Superior temporal gyrus (tissue), 1 donor: Measurements from ENCODE around the gene HEXIM1.
A peak's percentile ranks its signal among the peaks of the same experiment; 100 is the strongest.

Experiments used
- DNase-seq: peaks from one replicate; pipeline ENCODE4 v3.0.0-alpha.2; 2016; ENCODE audit errors: extremely low spot score

HEXIM1 gene

DNA sequence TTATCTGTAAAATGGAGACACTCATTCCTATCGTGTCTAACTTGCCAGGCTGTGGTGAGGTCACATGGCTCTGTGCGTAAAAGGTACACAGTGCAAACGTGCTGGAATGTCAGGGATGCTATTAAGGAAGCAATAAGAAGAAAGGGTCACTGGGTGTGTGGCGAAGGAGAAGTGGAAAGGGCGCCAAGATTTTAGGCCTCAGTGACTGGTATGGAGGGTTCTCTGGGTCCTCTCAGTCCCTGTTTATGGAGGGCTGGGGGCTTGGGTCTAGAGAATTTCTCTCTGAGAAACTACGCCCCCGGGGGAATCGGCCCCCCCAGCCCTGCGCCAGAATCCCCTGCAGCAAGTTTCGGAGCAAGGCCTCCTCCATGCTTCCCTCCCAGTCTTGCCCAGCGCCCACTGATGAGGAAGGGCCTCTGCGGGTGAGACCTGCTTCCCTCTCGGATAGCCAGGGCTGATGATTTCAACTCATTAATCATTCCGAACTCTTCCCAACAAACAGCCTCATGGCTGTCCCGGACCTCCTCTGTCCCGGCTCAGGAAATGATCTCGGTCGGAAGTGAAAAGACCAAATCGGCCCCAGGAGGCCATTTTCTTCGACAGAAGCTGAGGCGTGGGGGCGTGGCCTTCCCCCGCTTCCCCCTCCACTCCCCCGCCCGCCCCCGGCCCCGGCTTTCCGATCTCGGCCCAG, 1.2 kb upstream of the HEXIM1 start:
- peak; percentile 65 for DNase-seq

DNA sequence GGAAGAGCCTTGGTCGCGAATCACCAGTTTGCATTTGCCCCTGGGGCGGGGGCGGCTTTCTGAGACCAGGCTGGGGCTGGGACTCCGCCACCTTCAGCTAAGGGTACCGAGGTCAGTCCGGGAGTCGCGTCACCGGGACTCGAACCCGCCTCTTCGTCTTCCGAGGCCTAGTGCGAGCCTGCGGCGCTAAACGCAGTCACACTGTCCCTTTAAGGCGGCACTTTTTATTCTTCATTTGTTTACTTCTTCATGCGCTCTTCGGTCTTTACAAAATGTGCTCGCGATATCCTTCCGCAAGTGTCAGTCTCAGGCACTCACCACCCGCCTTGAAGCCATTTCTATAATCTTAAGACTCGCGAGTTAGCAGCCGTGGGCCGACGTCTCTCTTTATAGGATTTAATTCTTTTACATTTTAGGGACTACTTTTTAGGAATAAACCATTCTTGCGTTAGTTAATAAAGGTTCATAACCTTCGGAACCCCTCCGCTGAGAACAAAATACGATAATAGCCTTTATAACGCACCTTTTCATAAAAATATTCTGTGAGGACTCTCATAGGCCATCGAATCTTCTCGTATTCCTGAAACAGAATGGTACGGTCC, 593 bp upstream of the HEXIM1 start:
- peak; percentile 98 for DNase-seq

DNA sequence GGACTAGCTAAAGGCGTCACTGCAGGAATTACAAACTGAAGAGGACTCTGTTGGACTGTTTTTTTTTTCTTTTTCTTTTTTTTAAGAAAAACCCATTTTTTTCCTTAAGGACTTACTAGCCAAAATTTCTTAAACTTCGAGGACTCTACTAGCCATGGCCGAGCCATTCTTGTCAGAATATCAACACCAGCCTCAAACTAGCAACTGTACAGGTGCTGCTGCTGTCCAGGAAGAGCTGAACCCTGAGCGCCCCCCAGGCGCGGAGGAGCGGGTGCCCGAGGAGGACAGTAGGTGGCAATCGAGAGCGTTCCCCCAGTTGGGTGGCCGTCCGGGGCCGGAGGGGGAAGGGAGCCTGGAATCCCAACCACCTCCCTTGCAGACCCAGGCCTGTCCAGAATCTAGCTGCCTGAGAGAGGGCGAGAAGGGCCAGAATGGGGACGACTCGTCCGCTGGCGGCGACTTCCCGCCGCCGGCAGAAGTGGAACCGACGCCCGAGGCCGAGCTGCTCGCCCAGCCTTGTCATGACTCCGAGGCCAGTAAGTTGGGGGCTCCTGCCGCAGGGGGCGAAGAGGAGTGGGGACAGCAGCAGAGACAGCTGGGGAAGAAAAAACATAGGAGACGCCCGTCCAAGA, 878 bp downstream of the HEXIM1 start:
- DNase-seq: peak; percentile 84

DNA sequence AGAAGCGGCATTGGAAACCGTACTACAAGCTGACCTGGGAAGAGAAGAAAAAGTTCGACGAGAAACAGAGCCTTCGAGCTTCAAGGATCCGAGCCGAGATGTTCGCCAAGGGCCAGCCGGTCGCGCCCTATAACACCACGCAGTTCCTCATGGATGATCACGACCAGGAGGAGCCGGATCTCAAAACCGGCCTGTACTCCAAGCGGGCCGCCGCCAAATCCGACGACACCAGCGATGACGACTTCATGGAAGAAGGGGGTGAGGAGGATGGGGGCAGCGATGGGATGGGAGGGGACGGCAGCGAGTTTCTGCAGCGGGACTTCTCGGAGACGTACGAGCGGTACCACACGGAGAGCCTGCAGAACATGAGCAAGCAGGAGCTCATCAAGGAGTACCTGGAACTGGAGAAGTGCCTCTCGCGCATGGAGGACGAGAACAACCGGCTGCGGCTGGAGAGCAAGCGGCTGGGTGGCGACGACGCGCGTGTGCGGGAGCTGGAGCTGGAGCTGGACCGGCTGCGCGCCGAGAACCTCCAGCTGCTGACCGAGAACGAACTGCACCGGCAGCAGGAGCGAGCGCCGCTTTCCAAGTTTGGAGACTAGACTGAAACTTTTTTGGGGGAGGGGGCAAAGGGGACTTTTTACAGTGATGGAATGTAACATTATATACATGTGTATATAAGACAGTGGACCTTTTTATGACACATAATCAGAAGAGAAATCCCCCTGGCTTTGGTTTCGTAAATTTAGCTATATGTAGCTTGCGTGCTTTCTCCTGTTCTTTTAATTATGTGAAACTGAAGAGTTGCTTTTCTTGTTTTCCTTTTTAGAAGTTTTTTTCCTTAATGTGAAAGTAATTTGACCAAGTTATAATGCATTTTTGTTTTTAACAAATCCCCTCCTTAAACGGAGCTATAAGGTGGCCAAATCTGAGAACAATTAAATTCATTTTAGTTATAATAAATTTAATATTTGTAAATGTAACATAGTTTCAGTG, 1.7 kb downstream of the HEXIM1 start:
- DNase-seq: peak; percentile 64

DNA sequence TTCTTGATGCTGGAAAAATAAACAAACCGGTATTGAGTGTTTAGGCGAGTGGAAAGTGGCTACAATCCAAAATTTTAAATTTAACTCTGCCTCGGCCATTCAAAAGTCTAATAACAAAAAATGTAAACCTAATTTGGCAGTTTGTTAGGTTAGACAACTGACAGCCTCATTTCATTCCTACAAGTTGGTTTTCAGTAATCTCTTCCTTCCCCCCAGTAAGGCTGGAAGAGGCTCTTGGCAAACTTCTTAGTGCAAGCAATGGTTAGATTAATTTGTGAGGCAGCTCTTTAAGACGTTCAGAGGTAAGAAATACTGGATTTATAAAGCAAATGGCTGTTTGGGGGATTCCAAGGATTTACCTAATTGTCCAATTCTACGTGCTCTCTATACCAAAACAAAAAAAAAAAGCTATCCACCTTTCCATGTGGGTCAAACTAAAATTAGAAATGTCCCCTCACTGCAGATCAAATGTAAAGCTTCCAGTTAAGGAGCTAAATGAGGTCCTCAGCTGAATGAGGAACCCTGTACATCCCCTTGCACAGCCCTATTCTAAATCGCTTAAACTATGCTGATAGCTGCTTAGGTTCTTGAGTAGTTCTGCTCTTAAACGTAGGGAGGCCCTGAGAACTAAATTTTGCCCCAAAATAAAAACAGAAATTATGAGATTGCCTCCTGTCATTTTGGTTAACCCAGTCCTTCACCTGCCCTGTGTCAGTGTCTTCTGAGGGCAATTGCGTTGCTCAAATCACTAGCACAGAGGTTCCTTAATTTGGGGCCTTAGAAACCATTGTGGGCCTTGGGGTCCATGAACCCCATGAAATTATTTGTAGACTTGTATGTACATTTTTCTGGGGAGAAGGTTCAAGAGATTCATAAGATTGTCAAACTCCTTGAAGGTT, 2.9 kb downstream of the HEXIM1 start:
- DNase-seq: peak; percentile 52

DNA sequence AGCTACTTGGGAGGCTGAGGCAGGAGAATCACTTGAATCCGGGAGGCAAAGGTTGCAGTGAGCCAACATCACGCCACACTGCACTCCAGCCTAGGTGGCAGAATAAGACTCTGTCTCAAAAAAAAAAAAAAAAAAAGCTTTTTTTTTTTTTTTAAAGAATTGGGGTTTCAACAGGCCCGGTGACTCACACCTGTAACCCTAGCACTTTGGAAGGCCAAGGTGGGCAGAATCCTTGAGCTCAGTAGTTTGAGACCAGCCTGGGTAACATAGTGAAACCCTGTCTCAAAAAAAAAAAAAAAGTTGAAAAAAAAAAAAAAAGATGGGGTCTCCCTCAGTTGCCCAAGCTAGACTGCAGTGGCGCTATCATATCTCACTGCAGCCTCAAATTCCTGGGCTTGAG, 6.8 kb downstream of the HEXIM1 start:
- DNase-seq: no peak

DNA sequence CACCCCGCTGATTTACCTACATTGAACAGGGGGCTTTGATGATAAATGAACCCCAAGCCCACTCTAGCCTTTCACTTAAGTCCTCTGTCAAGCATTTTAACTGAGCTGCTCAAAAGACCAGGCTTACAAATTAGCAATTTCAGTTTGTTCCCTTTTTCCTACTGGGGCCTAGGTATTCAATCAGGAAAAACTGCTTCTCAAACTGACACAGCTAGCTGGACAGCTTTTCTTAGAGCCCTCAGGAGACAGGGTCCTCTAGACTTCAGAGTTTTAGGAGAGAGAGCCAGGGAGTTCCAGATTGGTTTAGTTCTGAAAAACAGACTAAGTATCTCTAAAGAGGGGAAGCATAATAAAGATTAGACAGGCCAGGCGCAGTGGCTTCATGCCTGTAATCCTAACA, 7.2 kb downstream of the HEXIM1 start:
- no peak for DNase-seq

DNA sequence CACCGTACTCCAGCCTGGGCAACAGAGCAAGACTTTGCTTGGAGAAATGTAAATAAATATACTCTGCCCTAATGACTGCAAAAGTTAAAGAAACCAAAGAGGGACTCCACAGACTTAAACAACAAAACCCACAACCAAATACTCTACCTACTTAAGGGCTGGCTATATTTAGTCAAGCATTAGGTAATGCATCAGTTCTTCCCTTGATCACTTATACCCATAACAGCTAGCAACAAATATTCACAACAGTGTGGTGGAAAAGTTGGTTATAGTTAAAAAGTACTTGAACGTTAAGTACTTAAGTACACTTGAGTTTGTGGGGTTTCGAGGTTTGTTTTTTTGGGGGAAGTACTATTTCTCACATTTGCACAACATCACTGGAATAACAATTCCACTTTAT, 8.0 kb downstream of the HEXIM1 start:
- no peak for DNase-seq

DNA sequence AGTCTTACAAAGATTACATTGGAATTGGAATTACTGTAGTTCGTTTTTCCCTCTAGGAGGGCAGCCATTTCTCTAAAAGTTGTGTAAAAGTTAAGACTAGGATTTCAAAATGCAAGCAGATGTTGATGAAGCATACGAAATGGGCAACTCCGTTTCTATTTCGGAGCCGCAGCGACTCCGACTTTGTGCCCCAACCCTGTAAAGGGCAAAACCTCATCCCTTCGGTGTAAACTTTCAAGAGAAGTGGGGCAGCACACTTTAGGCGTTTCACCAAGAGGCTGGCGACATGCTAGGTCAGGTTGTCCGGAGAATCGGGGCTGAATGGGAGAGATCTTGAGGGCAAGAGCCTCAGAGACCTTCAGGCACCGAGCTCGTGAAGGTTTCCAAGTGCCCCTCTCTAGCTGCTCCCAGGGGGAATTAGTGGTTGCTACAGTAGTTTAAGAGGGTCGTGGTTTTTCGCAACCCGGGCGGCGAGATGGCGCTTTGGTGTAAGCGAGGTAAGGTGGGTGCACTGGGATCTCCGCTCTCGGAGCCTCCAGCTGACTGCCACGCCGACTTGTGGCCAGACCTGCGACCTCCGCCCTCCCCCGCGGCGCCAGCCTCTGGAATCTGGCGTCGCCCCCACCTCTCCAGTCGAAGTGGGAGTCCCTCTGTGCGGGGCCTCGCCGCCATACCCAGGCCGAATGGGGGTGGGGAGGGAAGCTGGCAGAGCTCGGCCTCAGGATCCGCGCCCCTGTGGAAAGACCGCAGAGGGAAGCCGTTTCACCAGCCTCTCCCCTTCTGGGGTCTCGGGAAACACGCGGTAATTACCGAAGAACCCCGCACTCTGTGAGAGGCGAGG, 12.4 kb downstream of the HEXIM1 start:
- peak; percentile 71 for DNase-seq

DNA sequence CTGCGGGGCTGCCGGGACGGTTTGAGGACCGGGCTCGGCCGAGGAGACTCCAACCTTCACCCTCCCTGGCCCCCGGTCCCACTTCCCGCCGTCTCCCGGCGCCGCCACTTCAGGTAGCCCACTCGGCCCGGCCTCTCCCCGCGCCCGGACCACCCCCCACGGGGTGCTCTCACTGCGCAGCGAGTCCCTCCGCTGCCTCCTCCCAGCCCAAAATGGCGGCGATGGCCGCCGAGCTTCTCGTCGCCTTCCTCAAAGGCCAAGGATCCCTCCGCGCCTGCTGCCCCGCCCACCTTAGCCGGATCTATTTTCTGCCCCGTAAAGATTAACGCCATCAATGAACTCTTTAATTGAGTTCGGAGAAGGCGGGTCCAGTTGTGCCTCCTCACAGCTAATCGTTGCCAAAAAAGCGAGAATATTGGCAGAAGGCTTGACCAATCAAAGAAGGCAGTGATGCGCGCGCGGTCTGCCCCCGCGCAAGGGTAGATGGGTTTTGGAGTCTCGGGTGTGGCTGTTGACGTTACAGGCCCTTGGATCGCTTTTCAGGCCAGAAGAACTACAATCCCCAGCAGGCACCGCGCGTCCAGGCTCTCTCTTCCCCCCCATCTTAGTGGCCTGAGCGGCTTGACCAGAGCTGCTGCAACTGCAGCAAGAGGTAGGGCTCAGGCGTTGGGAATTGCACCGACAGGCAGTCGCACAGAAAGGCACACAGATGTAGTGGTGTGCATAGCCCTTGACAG, 13.2 kb downstream of the HEXIM1 start, which contains the start of gene HEXIM2:
Gene HEXIM2, plus strand, starts transcription at position 588 of the 737 bp plus-strand sequence. CDS start 919 bp downstream, outside the sequence.
- DNase-seq: peak; percentile 100

DNA sequence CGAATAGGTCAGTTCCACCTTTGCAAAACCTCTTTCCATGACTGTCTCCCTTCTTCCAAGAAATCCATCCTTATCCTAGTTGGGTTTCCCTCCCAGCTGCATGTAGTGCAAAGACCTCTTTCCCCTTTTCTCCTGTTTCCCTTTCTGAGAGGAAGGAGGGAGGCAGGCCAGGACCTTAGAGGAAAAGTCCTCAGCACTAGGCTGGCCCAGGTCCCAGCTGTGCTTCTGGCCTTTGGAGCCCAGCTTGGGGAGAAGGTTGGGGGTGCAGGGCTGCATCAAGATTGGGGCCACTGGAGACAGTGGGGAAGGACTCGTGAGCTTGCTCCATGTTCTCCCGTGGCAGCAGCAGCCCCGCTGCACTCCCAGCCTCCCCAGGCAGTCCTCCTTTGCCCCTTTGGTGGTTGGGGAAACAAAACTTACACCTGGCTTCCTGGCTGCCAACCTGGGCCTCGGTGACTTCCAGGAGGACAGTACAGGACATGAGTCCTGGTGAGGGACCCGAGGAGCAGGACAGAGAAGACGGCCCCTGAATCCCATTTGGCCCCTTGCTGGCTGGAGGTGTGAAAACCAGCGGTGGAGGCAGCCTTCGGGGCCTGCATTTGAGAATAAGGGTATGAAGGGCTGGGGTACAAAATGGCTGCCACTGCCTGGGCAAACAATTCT, 13.9 kb downstream of the HEXIM1 start:
- no peak for DNase-seq

DNA sequence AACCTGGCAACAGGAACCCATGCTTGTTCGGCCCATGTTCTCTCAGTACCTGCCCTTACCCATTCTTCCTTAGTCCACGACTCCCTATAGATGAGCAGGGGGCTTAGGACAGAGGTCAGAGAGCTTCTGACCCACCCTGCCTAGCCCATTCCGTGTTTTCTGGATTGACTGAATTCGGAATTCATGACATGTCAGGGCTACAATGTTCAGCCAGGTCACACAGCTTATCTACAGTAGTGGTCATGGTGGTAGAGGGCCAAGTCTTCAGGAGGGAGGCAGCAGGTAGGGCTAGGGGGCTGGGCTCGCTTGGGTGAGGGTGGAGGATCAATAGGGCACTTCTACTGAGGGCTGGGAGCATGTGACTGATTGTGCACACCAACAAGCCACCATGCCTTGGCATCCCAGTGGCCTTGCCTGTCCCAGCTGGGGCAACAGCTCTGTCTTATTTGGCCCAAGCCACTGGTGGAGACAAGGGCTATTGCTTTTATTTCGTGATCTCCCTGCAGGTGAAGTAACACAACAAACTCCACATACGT, 16.5 kb downstream of the HEXIM1 start:
- DNase-seq: no peak

DNA sequence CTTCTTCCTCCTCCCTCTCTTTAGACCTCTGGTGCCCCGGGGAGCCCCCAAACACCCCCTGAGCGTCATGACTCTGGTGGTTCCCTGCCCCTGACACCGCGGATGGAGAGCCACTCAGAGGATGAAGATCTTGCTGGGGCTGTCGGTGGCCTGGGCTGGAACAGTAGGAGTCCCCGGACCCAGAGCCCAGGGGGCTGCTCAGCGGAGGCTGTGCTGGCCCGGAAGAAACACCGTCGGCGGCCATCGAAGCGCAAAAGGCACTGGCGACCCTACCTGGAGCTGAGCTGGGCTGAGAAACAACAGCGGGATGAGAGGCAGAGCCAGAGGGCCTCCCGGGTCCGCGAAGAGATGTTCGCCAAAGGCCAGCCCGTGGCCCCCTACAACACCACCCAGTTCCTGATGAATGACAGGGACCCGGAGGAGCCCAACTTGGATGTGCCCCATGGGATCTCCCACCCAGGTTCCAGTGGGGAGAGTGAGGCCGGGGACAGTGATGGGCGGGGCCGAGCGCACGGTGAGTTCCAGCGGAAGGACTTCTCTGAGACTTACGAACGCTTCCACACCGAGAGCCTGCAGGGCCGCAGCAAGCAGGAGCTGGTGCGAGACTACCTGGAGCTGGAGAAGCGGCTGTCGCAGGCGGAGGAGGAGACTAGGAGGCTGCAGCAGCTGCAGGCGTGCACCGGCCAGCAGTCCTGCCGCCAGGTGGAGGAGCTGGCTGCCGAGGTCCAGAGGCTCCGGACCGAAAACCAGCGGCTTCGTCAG, 20.9 kb downstream of the HEXIM1 start:
- DNase-seq: no peak

DNA sequence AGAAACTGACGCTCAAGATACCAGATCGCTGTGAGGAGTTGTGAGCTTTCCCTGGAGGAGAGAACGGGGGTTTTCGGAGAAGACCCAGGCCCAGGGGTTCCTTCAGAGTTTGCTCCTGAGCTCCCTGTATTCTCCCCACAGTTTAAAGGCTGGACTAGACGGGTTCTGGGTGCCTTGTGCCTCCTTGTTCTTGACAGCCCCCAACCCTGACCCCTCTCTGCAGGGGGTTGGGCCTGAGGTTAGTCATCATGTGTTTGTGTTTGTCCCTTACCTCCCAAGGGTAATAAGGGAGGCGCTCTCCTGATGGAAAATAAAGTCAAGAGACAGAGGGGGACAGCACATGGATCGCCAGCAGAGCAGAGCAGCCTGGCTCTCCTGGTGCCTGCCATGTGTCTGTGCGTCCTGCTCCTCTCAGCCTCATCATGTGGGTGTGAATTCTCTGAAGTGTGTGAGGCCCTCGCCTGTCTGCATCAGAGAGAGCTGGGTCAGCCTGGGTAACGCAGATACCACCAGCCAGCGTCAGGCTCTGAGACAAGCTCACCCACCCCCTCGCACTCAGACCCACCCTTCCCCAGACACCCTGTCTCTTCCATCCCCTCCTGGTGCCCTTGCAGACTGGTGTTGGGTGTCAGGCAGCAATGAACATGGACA, 22.1 kb downstream of the HEXIM1 start:
- DNase-seq: peak; percentile 10

DNA sequence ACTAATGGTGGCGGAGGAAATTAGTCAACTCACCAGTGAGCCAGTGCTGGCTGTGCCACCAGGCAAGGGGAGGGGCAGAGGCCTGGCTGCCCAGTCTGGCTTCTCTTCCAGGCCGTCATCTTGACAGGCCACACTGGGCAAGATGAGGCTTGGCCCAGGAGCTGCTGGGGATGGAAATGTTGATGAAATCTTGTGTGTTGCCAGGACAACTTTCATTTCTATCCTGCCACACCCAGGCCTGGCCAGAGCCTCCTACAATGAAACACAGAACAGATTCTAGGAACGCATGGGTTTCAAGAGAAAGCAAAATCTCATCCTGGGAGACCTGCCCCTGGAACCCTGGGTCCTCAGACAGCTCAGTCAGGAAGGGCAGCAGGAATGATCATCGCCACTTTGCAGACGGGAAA, 22.7 kb downstream of the HEXIM1 start:
- DNase-seq: peak; percentile 29

DNA sequence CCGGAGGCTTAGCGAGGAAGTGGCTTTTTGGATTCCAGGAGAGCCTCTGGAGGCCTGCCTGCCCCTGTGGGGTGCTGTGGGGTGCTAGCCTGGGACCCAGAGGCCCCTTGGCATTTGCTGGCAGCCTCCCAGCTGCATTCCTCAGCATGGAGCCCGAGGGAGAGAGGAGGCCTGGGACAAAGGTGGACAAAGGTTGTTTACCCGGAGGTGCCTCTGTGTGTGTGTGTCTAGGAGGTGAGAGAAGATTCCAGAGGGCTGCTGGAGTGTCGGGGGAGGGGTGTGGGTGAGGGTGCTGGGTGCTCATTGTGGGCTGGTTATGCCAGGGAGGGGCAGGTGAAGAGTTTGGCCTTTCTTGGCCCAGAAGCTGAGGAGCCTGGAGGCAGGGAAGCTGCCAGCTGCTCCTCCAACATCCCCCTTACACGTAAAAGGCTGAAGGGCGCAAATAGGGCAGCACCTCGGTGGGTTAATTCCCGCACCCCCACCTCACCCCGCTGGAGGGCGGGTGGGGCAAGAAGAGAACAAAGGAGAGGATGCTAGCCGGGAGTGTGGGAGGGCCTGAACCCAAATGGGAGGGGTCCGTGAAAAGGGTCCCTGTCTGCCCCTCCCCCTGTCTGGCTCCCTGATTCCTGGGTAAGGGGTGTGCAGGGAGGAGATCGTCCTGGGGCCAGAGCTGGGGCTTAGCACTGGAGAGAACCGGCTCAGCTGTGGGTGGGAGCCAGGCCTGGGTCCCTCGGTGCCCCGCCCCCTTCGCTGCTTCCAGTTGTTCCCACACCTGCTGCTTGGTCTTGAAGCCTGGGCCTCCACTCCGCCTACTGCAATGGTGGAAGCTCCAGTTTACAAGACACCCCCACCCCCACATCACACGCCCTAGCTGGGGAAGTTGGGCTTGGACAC, 23.3 kb downstream of the HEXIM1 start:
- DNase-seq: no peak
